Gastrocnemius medialis (tissue), 4 donors: Measurements from ENCODE around the gene ALK.

Source experiments
- CTCF ChIP-seq, 5 experiments: fragments of 450-650 bp in 3 of 5; fragments of 200-600 bp in 2 of 5; sonication (generic) in 2 of 5; IDR thresholded peaks in 4 of 5; conservative IDR thresholded peaks in 1 of 5; 1 replicate in 4 of 5; 2 replicates in 1 of 5; pipeline ENCODE4 v1.5.1; 2016 to 2019; ENCODE audit warnings: antibody characterized with exemption in 5 of 5, mild to moderate bottlenecking in 3 of 5, moderate library complexity in 3 of 5
- POLR2A ChIP-seq, 2 donors: fragments of 450-650 bp; IDR thresholded peaks; one replicate each; pipeline ENCODE4 v1.6.1; 2017; ENCODE audit warnings: antibody characterized with exemption in 2 of 2, mild to moderate bottlenecking in 2 of 2, moderate library complexity in 2 of 2

DNA sequence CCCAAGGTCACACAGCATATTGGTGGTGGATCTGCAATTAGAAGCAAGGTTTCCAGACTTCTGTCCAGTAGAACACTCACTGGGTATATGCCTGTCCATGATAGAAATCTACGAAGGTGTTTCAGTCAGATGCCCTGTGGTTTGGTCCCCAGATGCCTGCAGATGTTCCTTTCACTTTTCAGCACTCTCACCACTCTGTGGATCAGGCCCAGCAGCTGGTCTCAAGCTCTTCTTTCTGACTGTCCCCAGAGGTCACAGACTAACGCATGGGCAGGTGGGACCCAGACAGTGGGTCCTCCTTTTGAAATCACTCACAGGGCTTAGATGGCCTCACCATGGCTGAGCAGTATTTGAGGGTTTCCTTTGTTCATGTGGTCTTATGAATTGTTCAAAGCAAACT lies 376.5 kb downstream of the ALK start:
- no peak for TF ChIP-seq POLR2A (IDR thresholded peaks at IDR 0.05)
- no peak for TF ChIP-seq CTCF (IDR thresholded peaks at IDR 0.05 in 4 of 5, conservative IDR thresholded peaks at IDR 0.05 in 1 of 5)
